Measurements from ENCODE around the gene CRYAB. TPM values are rescaled to one million over a fixed set of nuclear protein-coding genes. Genes with fewer than 3 reads are reported as not detected.

The CRYAB gene
- total RNA-seq, 1 experiment from 2014 or later = 1.1 TPM

DNA sequence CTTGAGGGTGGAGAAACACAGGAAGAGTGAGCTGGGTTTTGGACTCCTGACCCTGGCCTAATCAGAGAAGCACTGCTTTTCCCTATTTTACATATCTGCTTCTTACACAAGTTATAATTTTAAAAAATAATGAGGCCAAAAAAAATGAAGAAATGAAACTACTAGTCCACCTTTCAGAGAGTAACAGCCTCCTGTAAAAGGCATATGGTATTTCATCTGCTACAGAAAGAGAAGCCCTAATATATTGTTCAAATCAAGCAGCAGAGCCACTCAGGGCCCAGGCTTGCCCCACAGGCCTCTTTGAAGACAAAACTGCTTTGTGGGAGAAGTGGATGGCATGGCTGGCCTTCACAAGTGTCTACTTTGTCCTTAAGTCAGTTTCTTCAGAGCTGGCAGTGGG is 35.6 kb upstream of the CRYAB start:
- H3K4me1 Mint-ChIP-seq (ENCODE audit: low read depth, unreplicated experiment) = peaks cover 13% of the 10 kb centered on the region
- Histone ChIP-seq H3K9me3 (0 out of 2 replicates have a peak, but pooled peaks cover 7% of the 10 kb centered on the region), H3K4me1 (peaks cover 13% of the 10 kb centered on the region), H3K4me3 (ENCODE audit: low read depth, low read length) (no peak overlapping the region), H3K36me3 (ENCODE audit: control insufficient read depth, insufficient read depth, low read length) (no peaks in the 10 kb centered on the region), H3K27me3 (replicated peaks; ENCODE audit: control insufficient read depth, insufficient read depth, low read length) (no peaks in the 10 kb centered on the region)
- no peaks in the 10 kb centered on the region for H3K36me3 Mint-ChIP-seq (ENCODE audit: insufficient read depth, unreplicated experiment)
- TF ChIP-seq, protein P1, sequence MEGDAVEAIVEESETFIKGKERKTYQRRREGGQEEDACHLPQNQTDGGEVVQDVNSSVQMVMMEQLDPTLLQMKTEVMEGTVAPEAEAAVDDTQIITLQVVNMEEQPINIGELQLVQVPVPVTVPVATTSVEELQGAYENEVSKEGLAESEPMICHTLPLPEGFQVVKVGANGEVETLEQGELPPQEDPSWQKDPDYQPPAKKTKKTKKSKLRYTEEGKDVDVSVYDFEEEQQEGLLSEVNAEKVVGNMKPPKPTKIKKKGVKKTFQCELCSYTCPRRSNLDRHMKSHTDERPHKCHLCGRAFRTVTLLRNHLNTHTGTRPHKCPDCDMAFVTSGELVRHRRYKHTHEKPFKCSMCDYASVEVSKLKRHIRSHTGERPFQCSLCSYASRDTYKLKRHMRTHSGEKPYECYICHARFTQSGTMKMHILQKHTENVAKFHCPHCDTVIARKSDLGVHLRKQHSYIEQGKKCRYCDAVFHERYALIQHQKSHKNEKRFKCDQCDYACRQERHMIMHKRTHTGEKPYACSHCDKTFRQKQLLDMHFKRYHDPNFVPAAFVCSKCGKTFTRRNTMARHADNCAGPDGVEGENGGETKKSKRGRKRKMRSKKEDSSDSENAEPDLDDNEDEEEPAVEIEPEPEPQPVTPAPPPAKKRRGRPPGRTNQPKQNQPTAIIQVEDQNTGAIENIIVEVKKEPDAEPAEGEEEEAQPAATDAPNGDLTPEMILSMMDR (IDR thresholded peaks at IDR 0.05; ENCODE audit: insufficient read depth in 1 of 2, low read depth in 1 of 2, low read length in 1 of 2, severe bottlenecking in 1 of 2, unreplicated experiment in 1 of 2) = no peak
- intact Hi-C loops (cut with micrococcal nuclease; ENCODE audit: unreplicated experiment) = no loop called here
- no peak for DNase-seq
- ChIA-PET POLR2A (no interaction called here), CTCF (no interaction called here)
- H3K27me3 Mint-ChIP-seq (ENCODE audit: insufficient read depth, unreplicated experiment) = no peaks in the 10 kb centered on the region
- no peak overlapping the region for H3K4me3 Mint-ChIP-seq (ENCODE audit: unreplicated experiment)
- BruUV-seq (replicated peaks) = no TSS peak
- no peaks in the 10 kb centered on the region for H3K9me3 Mint-ChIP-seq (ENCODE audit: unreplicated experiment)
- no peak overlapping the region for H3K27ac Mint-ChIP-seq (ENCODE audit: unreplicated experiment)

GRCh38 chr11:111946499-111946898 is 34.9 kb upstream of the CRYAB start:
- POLR2A ChIA-PET = no interaction called here
- BruUV-seq (replicated peaks) = no TSS peak
- Mint-ChIP-seq H3K36me3 (ENCODE audit: insufficient read depth, unreplicated experiment) (no peaks in the 10 kb centered on the region), H3K27ac (ENCODE audit: unreplicated experiment) (no peak overlapping the region), H3K4me3 (ENCODE audit: unreplicated experiment) (no peak overlapping the region), H3K9me3 (ENCODE audit: unreplicated experiment) (no peaks in the 10 kb centered on the region), H3K27me3 (ENCODE audit: insufficient read depth, unreplicated experiment) (no peaks in the 10 kb centered on the region), H3K4me1 (ENCODE audit: low read depth, unreplicated experiment) (peaks cover 13% of the 10 kb centered on the region)
- DNase-seq = no peak
- Histone ChIP-seq H3K4me3 (ENCODE audit: low read depth, low read length) (no peak overlapping the region), H3K36me3 (ENCODE audit: control insufficient read depth, insufficient read depth, low read length) (no peaks in the 10 kb centered on the region), H3K4me1 (peaks cover 13% of the 10 kb centered on the region), H3K9me3 (0 out of 2 replicates have a peak, but pooled peaks cover under 1% of the 10 kb centered on the region), H3K27me3 (replicated peaks; ENCODE audit: control insufficient read depth, insufficient read depth, low read length) (no peaks in the 10 kb centered on the region)
- intact Hi-C loops (cut with micrococcal nuclease; ENCODE audit: unreplicated experiment) = no loop called here
- TF ChIP-seq, protein P1 (IDR thresholded peaks at IDR 0.05; ENCODE audit: insufficient read depth in 1 of 2, low read depth in 1 of 2, low read length in 1 of 2, severe bottlenecking in 1 of 2, unreplicated experiment in 1 of 2) = no peak
- CTCF ChIA-PET = interaction anchor here (1.0 kb wide), 1 partner anchor 36 kb away, joined by 3 read pairs; no protein-coding TSS in a partner anchor

- TF ChIP-seq, protein P1 (IDR thresholded peaks at IDR 0.05; ENCODE audit: insufficient read depth in 1 of 2, low read depth in 1 of 2, low read length in 1 of 2, severe bottlenecking in 1 of 2, unreplicated experiment in 1 of 2) = no peak
- Histone ChIP-seq H3K4me1 (peaks cover 13% of the 10 kb centered on the region), H3K36me3 (ENCODE audit: control insufficient read depth, insufficient read depth, low read length) (no peaks in the 10 kb centered on the region), H3K27me3 (replicated peaks; ENCODE audit: control insufficient read depth, insufficient read depth, low read length) (no peaks in the 10 kb centered on the region), H3K4me3 (ENCODE audit: low read depth, low read length) (no peak overlapping the region), H3K9me3 (no peaks in the 10 kb centered on the region)
- peaks cover 13% of the 10 kb centered on the region for H3K4me1 Mint-ChIP-seq (ENCODE audit: low read depth, unreplicated experiment)
- ChIA-PET CTCF (interaction anchor here (0.9 to 1.7 kb wide), 2 partner anchors 11 to 37 kb away, joined by 8 to 16 read pairs; no protein-coding TSS in a partner anchor), POLR2A (no interaction called here)
- H3K9me3 Mint-ChIP-seq (ENCODE audit: unreplicated experiment) = no peaks in the 10 kb centered on the region
- H3K4me3 Mint-ChIP-seq (ENCODE audit: unreplicated experiment) = no peak overlapping the region
- BruUV-seq (replicated peaks) = no TSS peak
- DNase-seq = no peak
- H3K27ac Mint-ChIP-seq (ENCODE audit: unreplicated experiment) = no peak overlapping the region
- intact Hi-C loops (cut with micrococcal nuclease; ENCODE audit: unreplicated experiment) = loop anchor here (2.0 kb wide), 2 partner anchors 30 to 60 kb away; no protein-coding TSS in a partner anchor
- H3K27me3 Mint-ChIP-seq (ENCODE audit: insufficient read depth, unreplicated experiment) = no peaks in the 10 kb centered on the region
- no peaks in the 10 kb centered on the region for H3K36me3 Mint-ChIP-seq (ENCODE audit: insufficient read depth, unreplicated experiment)
Observed at GRCh38 chr11:111945198-111945597, 33.6 kb upstream of the CRYAB start.
